Activated naive CD4-positive, alpha-beta T cell treated with anti-CD3 and anti-CD28 coated beads for 36 hours (primary cell): ENCODE data around the gene AUTS2. TPM values are rescaled to one million over a fixed set of nuclear protein-coding genes. Genes with fewer than 3 reads are reported as not detected.

Experiments used
- CTCF ChIA-PET: fragments of 350-600 bp; sonication (Branson Sonifier 250); formaldehyde crosslinking; loops from one replicate; lab custom pipeline; 2021; ENCODE audit warnings: antibody characterized with exemption; lab: Charles Lee
- DNase-seq: peaks from one replicate; pipeline ENCODE4 v3.0.0-alpha.2; 2020
- H3K27ac Mint-ChIP-seq: one replicate; pipeline ENCODE4 v1.8.0; 2021; ENCODE audit warnings: mild to moderate bottlenecking, mixed read lengths
- H3K27me3 Mint-ChIP-seq: one replicate; pipeline ENCODE4 v1.8.0; 2021; ENCODE audit warnings: low read depth, mixed read lengths
- H3K36me3 Mint-ChIP-seq: one replicate; pipeline ENCODE4 v1.8.0; 2021; ENCODE audit warnings: low read depth, mixed read lengths
- H3K4me1 Mint-ChIP-seq: one replicate; pipeline ENCODE4 v1.8.0; 2021; ENCODE audit warnings: low read depth, mixed read lengths
- H3K4me3 Mint-ChIP-seq: one replicate; pipeline ENCODE4 v1.8.0; 2021; ENCODE audit warnings: mild to moderate bottlenecking, moderate library complexity, mixed read lengths
- H3K9me3 Mint-ChIP-seq: one replicate; pipeline ENCODE4 v1.8.0; 2021; ENCODE audit warnings: mixed read lengths
- intact Hi-C: fragments of 100-400 bp; cut with micrococcal nuclease; formaldehyde crosslinking; loops from one replicate; pipeline ENCODE4 v1.15.1; 2023
- total RNA-seq, 2 experiments: library from RNA; stranded (reverse); gene quantifications; one replicate each; pipeline ENCODE4 v1.2.3, GENCODE V29; 2021

AUTS2 gene
- total RNA-seq, 2 experiments from 2014 or later, result 0.79 to 1.1 TPM

DNA sequence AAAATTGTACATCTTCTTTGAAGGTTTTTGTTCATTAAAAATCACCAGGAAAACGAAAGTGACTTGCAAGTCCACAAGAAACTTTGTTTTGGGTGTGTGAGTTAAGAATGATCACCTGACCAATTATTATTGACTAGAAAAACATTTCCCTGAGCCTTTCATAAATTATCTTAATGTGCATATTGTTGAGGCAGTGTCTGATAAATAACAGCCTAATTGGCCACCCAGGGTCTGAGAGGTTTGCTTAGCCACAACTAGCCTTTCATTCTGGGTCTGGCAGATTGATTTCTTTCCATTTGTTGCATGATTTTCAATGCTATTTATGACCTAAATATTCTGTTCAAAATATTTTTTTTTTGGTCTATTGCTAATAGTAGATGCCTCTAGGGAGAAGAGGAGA, 152.8 kb downstream of the AUTS2 start:
- H3K36me3 Mint-ChIP-seq, result no peaks in the 10 kb centered on the region
- intact Hi-C loops, result no loop called here
- H3K27ac Mint-ChIP-seq, result no peak overlapping the region
- no peak for DNase-seq
- H3K4me3 Mint-ChIP-seq, result no peak overlapping the region
- CTCF ChIA-PET, result no interaction called here
- peaks cover 2% of the 10 kb centered on the region for H3K27me3 Mint-ChIP-seq
- H3K4me1 Mint-ChIP-seq, result peaks cover 4% of the 10 kb centered on the region
- no peaks in the 10 kb centered on the region for H3K9me3 Mint-ChIP-seq

DNA sequence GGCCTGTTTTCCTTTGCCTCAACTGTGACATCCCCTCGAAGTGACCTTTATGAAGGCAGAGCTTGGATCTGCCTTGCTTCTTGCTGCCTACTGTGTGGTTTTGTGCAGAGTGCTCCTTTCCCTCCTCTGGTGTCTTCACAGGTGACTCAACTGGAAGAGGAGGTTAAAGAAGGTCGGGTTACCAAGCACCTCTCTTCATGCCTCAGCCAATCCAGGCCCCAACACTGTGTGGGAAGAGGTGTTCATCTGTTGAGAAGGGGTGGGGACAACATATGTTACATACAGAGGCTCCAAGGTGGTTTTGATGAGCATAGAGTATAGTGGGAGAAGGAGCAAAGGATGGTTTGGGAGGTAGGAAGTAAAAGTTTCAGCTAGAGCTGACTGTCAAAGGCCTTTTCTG, 155.7 kb downstream of the AUTS2 start:
- no peak overlapping the region for H3K27ac Mint-ChIP-seq
- no peaks in the 10 kb centered on the region for H3K27me3 Mint-ChIP-seq
- no peaks in the 10 kb centered on the region for H3K9me3 Mint-ChIP-seq
- intact Hi-C loops, result no loop called here
- no peaks in the 10 kb centered on the region for H3K36me3 Mint-ChIP-seq
- DNase-seq, result no peak
- H3K4me1 Mint-ChIP-seq, result peaks cover 4% of the 10 kb centered on the region
- H3K4me3 Mint-ChIP-seq, result no peak overlapping the region
- CTCF ChIA-PET, result interaction anchor here (1.5 kb wide), 1 partner anchor 10 kb away, joined by 4 read pairs; no protein-coding TSS in a partner anchor

DNA sequence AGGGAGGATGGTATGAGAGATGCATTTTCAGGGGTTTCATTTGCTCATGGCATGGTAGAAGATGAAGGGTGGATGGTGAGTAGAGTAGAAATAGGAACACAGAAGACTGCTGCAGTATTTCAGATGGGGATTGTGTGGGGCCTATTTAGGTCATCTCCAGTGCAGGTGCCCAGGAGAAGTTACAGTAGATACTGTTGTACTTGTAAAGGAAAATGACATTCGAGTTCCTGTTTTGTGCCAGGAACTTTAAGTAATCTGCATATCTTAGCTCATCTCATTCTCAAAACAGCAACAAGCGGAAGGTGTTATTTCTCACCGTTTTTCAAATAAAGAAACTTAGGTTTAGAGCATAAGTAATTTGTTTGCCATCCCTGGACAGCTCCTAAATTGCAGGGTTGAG, 156.2 kb downstream of the AUTS2 start:
- Mint-ChIP-seq H3K4me3 (no peak overlapping the region), H3K9me3 (no peaks in the 10 kb centered on the region), H3K27ac (no peak overlapping the region), H3K4me1 (peaks cover 4% of the 10 kb centered on the region), H3K36me3 (no peaks in the 10 kb centered on the region), H3K27me3 (no peaks in the 10 kb centered on the region)
- intact Hi-C loops, result no loop called here
- DNase-seq, result no peak
- CTCF ChIA-PET, result interaction anchor here (1.5 kb wide), 1 partner anchor 10 kb away, joined by 4 read pairs; no protein-coding TSS in a partner anchor

DNA sequence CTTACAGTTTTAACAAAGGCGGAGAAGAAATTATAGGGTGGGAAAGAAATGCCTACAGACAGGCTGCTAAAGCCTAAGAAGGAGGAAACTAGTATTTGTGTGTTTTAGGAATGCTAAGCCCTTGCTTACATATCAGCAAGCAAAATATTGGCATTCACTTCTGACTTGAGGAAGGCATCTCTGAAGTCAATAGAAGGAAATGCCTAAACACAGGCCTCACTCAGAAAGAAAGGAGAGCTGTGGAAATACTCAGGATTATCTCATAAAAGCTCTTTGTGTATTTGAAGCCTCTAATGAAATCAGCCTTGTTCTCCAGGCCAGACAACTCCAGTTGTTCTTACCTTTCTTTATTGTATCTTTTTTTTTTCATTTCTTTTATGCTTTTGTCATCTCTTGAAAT, 158.0 kb downstream of the AUTS2 start:
- H3K36me3 Mint-ChIP-seq, result no peaks in the 10 kb centered on the region
- H3K4me1 Mint-ChIP-seq, result peaks cover 4% of the 10 kb centered on the region
- no peaks in the 10 kb centered on the region for H3K27me3 Mint-ChIP-seq
- no peak overlapping the region for H3K27ac Mint-ChIP-seq
- CTCF ChIA-PET, result no interaction called here
- H3K4me3 Mint-ChIP-seq, result no peak overlapping the region
- intact Hi-C loops, result no loop called here
- H3K9me3 Mint-ChIP-seq, result no peaks in the 10 kb centered on the region
- DNase-seq, result no peak

DNA sequence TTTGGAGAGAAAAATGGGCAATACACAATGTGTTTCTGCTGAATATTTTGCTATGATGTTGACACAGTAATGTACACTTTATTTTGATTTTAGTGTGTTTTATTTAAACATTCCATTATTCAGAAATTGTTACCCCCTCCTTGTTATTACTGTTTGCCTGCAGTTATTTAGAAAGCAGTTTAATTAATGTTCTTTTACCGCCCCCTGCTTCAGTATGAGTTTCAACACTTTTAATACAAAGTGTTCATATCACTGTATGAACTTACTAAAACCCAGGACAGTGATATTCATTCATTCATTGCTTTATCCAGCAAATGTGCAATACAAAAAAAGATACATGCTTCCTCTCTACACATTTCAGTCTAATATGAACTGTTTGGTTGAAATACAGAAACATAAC, 159.3 kb downstream of the AUTS2 start:
- intact Hi-C loops, result no loop called here
- no peak for DNase-seq
- Mint-ChIP-seq H3K27ac (no peak overlapping the region), H3K9me3 (no peaks in the 10 kb centered on the region), H3K4me1 (peaks cover 4% of the 10 kb centered on the region), H3K4me3 (no peak overlapping the region), H3K36me3 (no peaks in the 10 kb centered on the region), H3K27me3 (no peaks in the 10 kb centered on the region)
- CTCF ChIA-PET, result no interaction called here

DNA sequence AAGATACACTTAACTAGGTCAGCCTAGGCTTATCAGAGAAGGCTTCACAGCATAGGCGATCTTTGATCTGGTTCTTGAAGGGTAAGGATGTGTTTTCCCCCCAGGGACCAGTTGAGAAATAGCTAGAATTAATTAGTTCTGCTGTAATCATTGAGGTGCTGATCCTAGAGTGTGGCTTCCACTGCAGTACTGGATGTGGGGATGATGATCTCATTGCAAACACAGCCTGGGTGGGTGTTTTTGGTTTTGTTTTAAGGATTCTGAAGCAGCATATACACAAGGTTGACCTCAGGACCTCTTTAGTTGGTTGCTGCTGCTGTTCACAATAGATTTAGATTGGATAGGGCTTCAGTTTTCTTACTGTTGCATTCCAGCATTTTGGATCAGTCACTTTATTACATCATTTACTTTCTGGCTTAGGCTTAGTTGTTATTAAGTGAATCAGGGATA, 159.7 kb downstream of the AUTS2 start:
- intact Hi-C loops, result no loop called here
- peaks cover 4% of the 10 kb centered on the region for H3K4me1 Mint-ChIP-seq
- CTCF ChIA-PET, result interaction anchor here (0.7 kb wide), 1 partner anchor 10 kb away, joined by 4 read pairs; no protein-coding TSS in a partner anchor
- no peak for DNase-seq
- no peak overlapping the region for H3K27ac Mint-ChIP-seq
- no peaks in the 10 kb centered on the region for H3K27me3 Mint-ChIP-seq
- H3K36me3 Mint-ChIP-seq, result no peaks in the 10 kb centered on the region
- H3K4me3 Mint-ChIP-seq, result no peak overlapping the region
- no peaks in the 10 kb centered on the region for H3K9me3 Mint-ChIP-seq

DNA sequence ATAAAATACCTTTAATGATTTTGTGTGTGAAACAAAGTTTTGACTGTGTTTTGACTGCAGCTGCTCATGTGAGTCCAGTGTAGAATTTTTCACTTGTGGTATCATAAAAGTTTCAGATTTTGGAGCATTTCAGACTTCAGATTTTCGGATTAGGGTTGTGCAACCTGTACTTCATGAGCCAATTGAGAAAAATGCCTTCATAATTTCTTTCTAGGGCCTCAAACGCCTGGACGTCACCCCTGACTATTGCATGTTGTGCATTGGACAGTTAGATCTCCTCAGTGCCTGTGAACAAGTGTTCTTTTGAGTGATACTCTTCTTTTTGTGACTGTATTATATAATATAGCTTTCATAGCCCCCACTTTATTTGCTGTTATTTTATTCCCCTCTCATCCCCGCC, 161.1 kb downstream of the AUTS2 start:
- Mint-ChIP-seq H3K9me3 (no peaks in the 10 kb centered on the region), H3K4me1 (peaks cover 2% of the 10 kb centered on the region), H3K27ac (no peak overlapping the region), H3K36me3 (no peaks in the 10 kb centered on the region), H3K4me3 (no peak overlapping the region), H3K27me3 (no peaks in the 10 kb centered on the region)
- CTCF ChIA-PET, result no interaction called here
- intact Hi-C loops, result no loop called here
- DNase-seq, result no peak

DNA sequence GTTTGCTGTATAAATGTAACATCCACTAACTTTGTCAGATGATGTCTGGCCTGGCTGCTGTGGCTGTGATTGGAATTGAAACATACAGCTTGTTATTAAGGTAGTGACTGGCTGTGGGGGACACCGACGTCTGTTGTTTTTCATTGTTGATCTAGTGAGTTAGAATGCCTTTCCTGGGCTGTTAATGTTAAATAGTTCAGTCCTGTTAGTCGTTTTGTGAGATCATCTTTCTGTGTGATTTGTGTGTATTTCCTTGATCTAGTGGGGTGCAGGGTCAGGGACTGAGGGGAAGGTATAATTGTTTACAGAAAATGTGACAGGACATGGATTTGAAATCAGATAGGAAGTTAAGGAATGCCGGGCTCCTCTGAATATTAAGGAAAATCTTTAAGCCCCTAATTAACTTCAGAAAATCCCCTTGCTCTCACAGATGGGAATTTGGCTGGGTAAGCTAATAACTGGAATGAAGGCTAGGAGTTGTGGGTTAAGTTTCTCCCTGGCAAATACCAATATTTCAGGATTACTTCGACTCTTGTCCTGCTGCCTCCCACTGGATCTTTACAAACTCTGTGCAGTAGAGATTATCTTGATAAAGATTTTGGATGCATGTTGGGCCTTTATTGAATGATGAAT, 163.1 kb downstream of the AUTS2 start:
- no peak for DNase-seq
- Mint-ChIP-seq H3K36me3 (no peaks in the 10 kb centered on the region), H3K4me3 (no peak overlapping the region), H3K4me1 (no peaks in the 10 kb centered on the region), H3K9me3 (no peaks in the 10 kb centered on the region), H3K27me3 (no peaks in the 10 kb centered on the region), H3K27ac (no peak overlapping the region)
- CTCF ChIA-PET, result no interaction called here
- intact Hi-C loops, result no loop called here

DNA sequence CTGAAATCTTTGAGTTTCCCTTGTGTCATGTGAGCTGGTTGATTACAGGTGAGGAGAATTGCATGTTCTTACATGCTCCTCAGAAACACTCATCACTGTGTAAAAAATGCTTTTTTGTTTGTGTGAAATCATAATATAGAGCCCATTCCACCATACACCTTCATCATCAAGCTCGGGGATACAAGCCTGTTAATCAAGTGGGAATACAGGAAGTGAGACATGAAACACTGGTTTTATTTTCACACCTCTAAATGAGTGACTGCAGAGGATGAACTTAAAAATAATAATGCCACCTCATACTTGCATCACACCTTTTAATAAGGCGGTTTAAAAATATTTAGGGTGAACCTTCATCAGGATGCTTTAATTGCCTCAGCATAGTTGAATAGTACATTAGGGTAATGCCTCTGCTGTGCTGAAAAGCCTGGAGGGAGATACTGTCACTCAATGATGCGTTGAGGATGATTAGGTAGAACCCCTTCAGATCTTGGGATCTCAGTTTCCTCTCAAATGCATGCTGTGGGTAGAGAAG, 164.6 kb downstream of the AUTS2 start:
- H3K36me3 Mint-ChIP-seq, result no peaks in the 10 kb centered on the region
- no peaks in the 10 kb centered on the region for H3K9me3 Mint-ChIP-seq
- intact Hi-C loops, result no loop called here
- no peak overlapping the region for H3K27ac Mint-ChIP-seq
- H3K4me1 Mint-ChIP-seq, result no peaks in the 10 kb centered on the region
- H3K4me3 Mint-ChIP-seq, result no peak overlapping the region
- DNase-seq, result no peak
- no peaks in the 10 kb centered on the region for H3K27me3 Mint-ChIP-seq
- CTCF ChIA-PET, result no interaction called here

DNA sequence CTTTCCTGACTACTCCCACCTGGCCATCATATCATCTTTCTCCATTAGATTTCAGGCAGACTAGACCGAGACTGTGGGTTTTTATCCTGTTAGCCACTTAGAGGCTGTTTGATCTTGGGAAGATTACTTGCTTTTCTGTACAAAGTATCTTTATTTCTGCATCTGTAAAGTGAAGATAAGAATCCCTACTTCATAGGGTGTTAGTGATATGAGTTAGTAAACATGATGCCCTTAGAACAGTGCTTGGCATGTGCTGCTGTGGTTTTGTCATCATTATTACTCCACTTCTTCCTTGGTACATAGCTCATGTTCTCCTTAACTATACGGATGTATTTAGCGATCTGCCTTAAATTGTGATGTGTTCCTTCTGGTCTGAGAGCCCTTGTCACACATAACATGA, 165.2 kb downstream of the AUTS2 start:
- Mint-ChIP-seq H3K27me3 (no peaks in the 10 kb centered on the region), H3K4me3 (no peak overlapping the region), H3K27ac (no peak overlapping the region), H3K36me3 (no peaks in the 10 kb centered on the region), H3K9me3 (no peaks in the 10 kb centered on the region), H3K4me1 (no peaks in the 10 kb centered on the region)
- DNase-seq, result no peak
- intact Hi-C loops, result no loop called here
- CTCF ChIA-PET, result interaction anchor here (1.4 kb wide), 1 partner anchor 10 kb away, joined by 4 read pairs; no protein-coding TSS in a partner anchor

DNA sequence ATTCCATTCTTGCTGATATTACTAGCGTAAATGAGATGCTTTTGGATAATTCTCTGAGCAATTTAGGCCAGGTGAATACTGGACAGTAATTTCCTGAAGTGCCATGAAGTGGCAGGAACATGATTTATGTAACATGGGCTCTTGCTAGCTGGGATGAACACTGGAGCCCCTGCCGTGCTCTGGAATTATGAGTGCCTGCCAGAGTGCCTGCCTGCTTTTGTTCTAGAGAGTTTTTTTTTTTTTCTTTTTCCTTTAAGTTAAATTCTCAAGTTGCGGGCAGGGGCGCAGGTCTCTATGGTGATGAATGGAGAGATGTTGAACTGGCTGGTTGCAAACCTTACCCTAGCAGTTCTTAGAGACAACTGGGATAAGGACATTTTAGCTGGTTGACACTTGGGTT, 165.9 kb downstream of the AUTS2 start:
- no peak overlapping the region for H3K27ac Mint-ChIP-seq
- CTCF ChIA-PET, result interaction anchor here (1.4 kb wide), 1 partner anchor 10 kb away, joined by 4 read pairs; no protein-coding TSS in a partner anchor
- H3K9me3 Mint-ChIP-seq, result no peaks in the 10 kb centered on the region
- H3K4me3 Mint-ChIP-seq, result no peak overlapping the region
- H3K4me1 Mint-ChIP-seq, result no peaks in the 10 kb centered on the region
- no peaks in the 10 kb centered on the region for H3K36me3 Mint-ChIP-seq
- H3K27me3 Mint-ChIP-seq, result no peaks in the 10 kb centered on the region
- intact Hi-C loops, result no loop called here
- no peak for DNase-seq

DNA sequence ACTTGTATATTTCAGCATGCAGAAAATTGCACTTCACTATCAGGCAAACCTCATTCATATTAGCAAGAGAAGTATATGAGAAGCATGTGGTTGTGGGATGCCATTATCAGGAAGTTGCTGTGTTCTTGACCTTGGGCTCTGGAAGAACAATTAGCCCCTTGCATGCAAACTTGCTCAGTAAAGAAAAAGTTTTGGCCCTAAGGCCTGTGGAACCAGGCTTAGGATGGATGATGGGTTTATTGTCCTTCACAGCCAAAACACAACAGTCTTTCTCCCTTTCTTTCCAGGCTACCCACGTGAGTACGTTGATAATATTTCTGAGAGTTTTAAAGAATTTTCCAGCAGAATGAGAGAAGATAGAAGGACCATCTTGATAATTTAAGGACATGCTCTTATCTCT, 166.4 kb downstream of the AUTS2 start:
- no peak for DNase-seq
- intact Hi-C loops, result no loop called here
- CTCF ChIA-PET, result interaction anchor here (1.4 kb wide), 1 partner anchor 11 kb away, joined by 4 read pairs; no protein-coding TSS in a partner anchor
- H3K9me3 Mint-ChIP-seq, result no peaks in the 10 kb centered on the region
- H3K27me3 Mint-ChIP-seq, result no peaks in the 10 kb centered on the region
- no peak overlapping the region for H3K27ac Mint-ChIP-seq
- no peak overlapping the region for H3K4me3 Mint-ChIP-seq
- H3K36me3 Mint-ChIP-seq, result no peaks in the 10 kb centered on the region
- H3K4me1 Mint-ChIP-seq, result no peaks in the 10 kb centered on the region

DNA sequence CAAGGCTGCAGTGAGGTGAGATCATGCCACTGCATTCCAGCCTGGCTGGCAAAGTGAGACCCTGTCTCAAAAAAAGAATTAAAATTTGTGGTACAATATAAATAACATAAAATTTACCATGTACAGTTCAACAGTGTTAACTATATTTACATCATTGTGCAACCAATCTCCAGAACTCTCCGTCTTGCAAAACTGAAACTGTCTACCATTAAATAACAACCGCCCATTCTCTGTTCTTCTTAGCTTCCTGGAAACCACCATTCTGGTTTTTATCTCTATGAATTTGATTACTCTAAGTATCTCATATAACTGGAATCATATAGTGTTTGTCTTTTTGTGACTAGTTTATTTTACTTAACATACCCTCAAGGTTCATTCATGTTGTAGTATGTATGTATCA, 167.6 kb downstream of the AUTS2 start:
- no peak for DNase-seq
- Mint-ChIP-seq H3K9me3 (no peaks in the 10 kb centered on the region), H3K4me1 (no peaks in the 10 kb centered on the region), H3K36me3 (no peaks in the 10 kb centered on the region), H3K27me3 (no peaks in the 10 kb centered on the region), H3K4me3 (no peak overlapping the region), H3K27ac (no peak overlapping the region)
- CTCF ChIA-PET, result no interaction called here
- intact Hi-C loops, result no loop called here
